Spleen (tissue), 11 donors: Measurements from ENCODE around the gene NR2C1. TPM values are rescaled to one million over a fixed set of nuclear protein-coding genes. Genes with fewer than 3 reads are reported as not detected.

Source experiments
- DNase-seq: peaks from one replicate; pipeline ENCODE4 v3.0.0-alpha.2; 2020
- H3K27ac ChIP-seq, 8 donors: fragments of 200-600 bp; sonication (generic) in 7 of 8; 1 replicate in 4 of 8; 2 replicates in 4 of 8; pipeline versions ENCODE4 v1.5.0 to v1.8.0; 2016 to 2021; ENCODE audit warnings: inconsistent platforms in 4 of 8, mild to moderate bottlenecking in 4 of 8, moderate library complexity in 1 of 8
- H3K27me3 ChIP-seq, 7 donors: fragments of 200-600 bp; sonication (generic) in 6 of 7; replicated peaks in 1 of 7; 1 replicate in 4 of 7; 2 replicates in 3 of 7; pipeline versions ENCODE4 v1.5.0 to v1.8.0; 2016 to 2021; ENCODE audit warnings: inconsistent platforms in 3 of 7, mild to moderate bottlenecking in 1 of 7
- H3K36me3 ChIP-seq, 6 donors: fragments of 200-600 bp; sonication (generic) in 5 of 6; 1 replicate in 4 of 6; 2 replicates in 2 of 6; pipeline versions ENCODE4 v1.5.0 to v1.8.0; 2016 to 2021; ENCODE audit warnings: inconsistent platforms in 2 of 6
- H3K4me1 ChIP-seq, 6 donors: fragments of 200-600 bp; sonication (generic) in 5 of 6; 1 replicate in 3 of 6; 2 replicates in 3 of 6; pipeline versions ENCODE4 v1.5.0 to v1.8.0; 2016 to 2021; ENCODE audit warnings: inconsistent platforms in 3 of 6
- H3K4me3 ChIP-seq, 8 donors: fragments of 200-600 bp; sonication (generic) in 7 of 8; 1 replicate in 4 of 8; 2 replicates in 4 of 8; pipeline versions ENCODE4 v1.5.0 to v1.8.0; 2016 to 2021; ENCODE audit warnings: inconsistent platforms in 4 of 8, mild to moderate bottlenecking in 4 of 8, moderate library complexity in 2 of 8
- H3K9me3 ChIP-seq, 8 donors: fragments of 200-600 bp; sonication (generic) in 7 of 8; 1 replicate in 4 of 8; 2 replicates in 4 of 8; pipeline versions ENCODE4 v1.5.0 to v1.8.0; 2016 to 2021; ENCODE audit warnings: inconsistent platforms in 4 of 8
- POLR2A ChIP-seq, 3 donors: fragments of 450-650 bp; IDR thresholded peaks; one replicate each; pipeline ENCODE4 v1.5.1; 2017; ENCODE audit warnings: antibody characterized with exemption in 3 of 3, mild to moderate bottlenecking in 1 of 3
- POLR2AphosphoS5 ChIP-seq, 3 donors: sonication (generic); formaldehyde crosslinking; IDR thresholded peaks; one replicate each; pipeline ENCODE4 v1.5.1; 2017; ENCODE audit warnings: antibody characterized with exemption in 3 of 3
- WGBS, 5 donors: extraction: QIAGEN DNeasy Blood & Tissue Kit in 3 of 5; methylation state at CpG; one replicate each; pipeline versions ENCODE4 v1.1.5 to v1.1.7; 2013 to 2018; 5-methylcytosine and 5-hydroxymethylcytosine counted together
- intact Hi-C: fragments of 100-400 bp; cut with DNase I; formaldehyde crosslinking; loops from one replicate; pipeline ENCODE4 v1.15.0; 2023; ENCODE audit warnings: low total_unique reads
- polyA plus RNA-seq, 3 donors: library from polyadenylated mRNA; stranded (reverse); fragments of 200-250 nt; gene quantifications; one replicate each; pipeline ENCODE4 v1.2.1, GENCODE V29; 2013
- total RNA-seq, 7 donors: library from RNA; depleted of rRNA in 3 of 7; stranded (reverse); fragments of >200 nt in 3 of 7; fragmentation: NEBNext Ultra II Directional in 4 of 7; extraction: Animal tissue kit (Norgen Biotek cat#: 25700) in 4 of 7; gene quantifications; one replicate each; pipeline versions ENCODE4 v1.1.0 to v1.2.1, GENCODE V29; 2016 to 2021
- TF ChIP-seq, protein P1 (sequence below), 11 experiments: fragments of 200-600 bp in 7 of 11; fragments of 450-650 bp in 4 of 11; sonication (generic) in 4 of 11; IDR thresholded peaks in 8 of 11; conservative IDR thresholded peaks in 3 of 11; 1 replicate in 7 of 11; 2 replicates in 4 of 11; pipeline versions ENCODE4 v1.4.0 to v1.8.0; 2016 to 2021; ENCODE audit warnings: antibody characterized with exemption in 11 of 11, inconsistent platforms in 4 of 11, mild to moderate bottlenecking in 1 of 11
- donor health status: healthy with polysubstance abuse.
- donor health status: DM: no; HTN: no; CAD: no; lungs with moderate emphysema.
- donor health status: DM: no; HTN: no; CAD: no.
- donor health status: Bipolar disorder and iron deficiency.
- donor health status: healthy.
- donor health status: DM: no; HTN: no; CAD: no.
- donor health status: DM: yes; HTN: yes; CAD: no.

The NR2C1 gene
- total and polyA plus RNA-seq, 10 donors = 30.2 to 133 (median 46.4) TPM

DNA sequence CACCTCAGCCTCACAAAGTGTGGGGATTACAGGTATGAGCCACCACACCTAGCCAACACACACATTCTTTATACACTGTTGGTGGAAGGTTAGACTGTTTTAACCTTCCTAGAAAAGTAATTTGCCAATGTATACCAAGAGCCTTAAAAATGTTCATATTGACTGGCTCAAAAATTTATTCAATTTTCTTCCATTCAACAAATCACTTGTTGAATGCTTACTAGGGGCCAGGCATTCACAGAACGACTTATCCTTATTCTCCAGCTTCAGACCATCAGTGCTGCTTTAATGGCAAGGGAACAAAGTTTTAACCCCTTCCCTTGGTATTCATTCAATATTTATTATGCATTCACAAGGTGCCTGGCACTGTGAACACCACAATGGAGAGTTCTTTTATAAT lies 3.0 kb downstream of the NR2C1 start:
- H3K9me3 ChIP-seq = no peaks in the 10 kb centered on the region
- H3K27ac ChIP-seq = no peak overlapping the region
- no peak overlapping the region for H3K4me3 ChIP-seq
- 90 to 100% (median 91%) methylated on average over 1 of the region's 1 CpG for WGBS, 5 donors
- intact Hi-C loops = no loop called here
- TF ChIP-seq POLR2AphosphoS5 (IDR thresholded peaks at IDR 0.05) (no peak), POLR2A (IDR thresholded peaks at IDR 0.05) (no peak)
- TF ChIP-seq, protein P1, sequence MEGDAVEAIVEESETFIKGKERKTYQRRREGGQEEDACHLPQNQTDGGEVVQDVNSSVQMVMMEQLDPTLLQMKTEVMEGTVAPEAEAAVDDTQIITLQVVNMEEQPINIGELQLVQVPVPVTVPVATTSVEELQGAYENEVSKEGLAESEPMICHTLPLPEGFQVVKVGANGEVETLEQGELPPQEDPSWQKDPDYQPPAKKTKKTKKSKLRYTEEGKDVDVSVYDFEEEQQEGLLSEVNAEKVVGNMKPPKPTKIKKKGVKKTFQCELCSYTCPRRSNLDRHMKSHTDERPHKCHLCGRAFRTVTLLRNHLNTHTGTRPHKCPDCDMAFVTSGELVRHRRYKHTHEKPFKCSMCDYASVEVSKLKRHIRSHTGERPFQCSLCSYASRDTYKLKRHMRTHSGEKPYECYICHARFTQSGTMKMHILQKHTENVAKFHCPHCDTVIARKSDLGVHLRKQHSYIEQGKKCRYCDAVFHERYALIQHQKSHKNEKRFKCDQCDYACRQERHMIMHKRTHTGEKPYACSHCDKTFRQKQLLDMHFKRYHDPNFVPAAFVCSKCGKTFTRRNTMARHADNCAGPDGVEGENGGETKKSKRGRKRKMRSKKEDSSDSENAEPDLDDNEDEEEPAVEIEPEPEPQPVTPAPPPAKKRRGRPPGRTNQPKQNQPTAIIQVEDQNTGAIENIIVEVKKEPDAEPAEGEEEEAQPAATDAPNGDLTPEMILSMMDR (IDR thresholded peaks at IDR 0.05 in 8 of 11, conservative IDR thresholded peaks at IDR 0.05 in 3 of 11) = no peak
- no peak for DNase-seq
- H3K36me3 ChIP-seq = peaks cover 0 to 43% (median 18%) of the 10 kb centered on the region in 6 donors
- H3K4me1 ChIP-seq = peaks cover 0 to 45% (median 24%) of the 10 kb centered on the region in 6 donors
- H3K27me3 ChIP-seq = no peaks in the 10 kb centered on the region

DNA sequence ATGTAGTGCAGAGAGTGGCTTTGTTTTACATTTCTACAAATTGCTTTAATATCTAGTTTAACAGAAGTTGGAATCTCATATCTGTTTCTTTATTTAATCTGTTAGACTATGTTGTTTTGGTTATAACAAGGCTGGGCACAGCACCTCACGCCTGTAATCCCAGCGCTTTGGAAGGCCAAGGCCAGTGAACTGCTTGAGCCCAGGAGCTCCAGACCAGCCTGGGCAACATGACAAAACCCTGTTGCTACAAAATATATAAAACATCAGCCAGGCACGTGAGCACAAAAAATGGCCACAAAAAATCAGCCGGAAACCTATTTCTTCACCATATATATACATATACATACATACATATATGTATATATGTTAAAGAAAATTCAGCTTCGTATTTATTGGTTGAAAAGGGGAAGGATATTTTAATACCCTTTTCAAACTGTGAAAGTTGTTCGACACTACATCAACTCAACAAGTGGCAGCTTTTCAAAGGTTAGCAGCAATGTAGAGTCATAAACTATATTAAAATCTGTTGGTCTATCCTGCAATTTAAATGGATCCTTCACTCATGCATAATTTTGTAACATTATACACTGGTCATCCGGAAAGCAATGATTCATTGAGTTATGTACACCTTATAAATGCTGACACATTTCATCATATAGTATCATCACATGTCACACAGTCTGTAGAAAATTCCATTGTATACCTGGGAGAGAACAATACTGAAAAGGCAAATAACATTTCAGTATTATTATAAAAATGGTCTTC lies 7.1 kb downstream of the NR2C1 start:
- DNase-seq = no peak
- H3K4me3 ChIP-seq = no peak overlapping the region
- H3K27me3 ChIP-seq = no peaks in the 10 kb centered on the region
- H3K4me1 ChIP-seq = peaks cover 0 to 22% (median 5%) of the 10 kb centered on the region in 6 donors
- intact Hi-C loops = no loop called here
- no peaks in the 10 kb centered on the region for H3K9me3 ChIP-seq
- peaks cover 0 to 84% (median 47%) of the 10 kb centered on the region in 6 donors for H3K36me3 ChIP-seq
- WGBS, 5 donors = 93 to 96% (median 94%) methylated on average over 7 of the region's 7 CpGs
- H3K27ac ChIP-seq = no peak overlapping the region
- no peak for TF ChIP-seq POLR2A (IDR thresholded peaks at IDR 0.05)
- TF ChIP-seq, protein P1 (IDR thresholded peaks at IDR 0.05 in 8 of 11, conservative IDR thresholded peaks at IDR 0.05 in 3 of 11) = no peak

DNA sequence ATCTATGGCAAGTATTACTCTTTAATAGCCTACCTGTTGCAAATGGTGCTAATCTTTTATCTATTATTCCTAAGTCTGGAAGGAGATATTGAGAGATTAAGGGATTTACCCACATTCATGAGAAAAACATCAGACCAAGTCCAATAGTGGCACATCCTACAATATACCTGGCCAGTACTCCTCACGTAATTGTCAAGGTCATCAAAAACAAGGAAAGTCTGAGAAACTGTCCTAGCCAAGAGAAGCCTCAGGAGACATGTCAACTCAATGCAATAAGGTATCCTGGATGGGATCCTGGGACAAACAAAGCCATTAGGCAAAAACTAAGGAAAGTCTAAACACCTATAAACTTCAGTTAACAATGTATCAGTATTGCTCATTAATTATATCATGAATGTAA lies 12.5 kb downstream of the NR2C1 start:
- TF ChIP-seq POLR2A (IDR thresholded peaks at IDR 0.05) (no peak), POLR2AphosphoS5 (IDR thresholded peaks at IDR 0.05) (no peak)
- TF ChIP-seq, protein P1 (IDR thresholded peaks at IDR 0.05 in 8 of 11, conservative IDR thresholded peaks at IDR 0.05 in 3 of 11) = no peak
- DNase-seq = no peak
- H3K36me3 ChIP-seq = peaks cover 0 to 100% (median 82%) of the 10 kb centered on the region in 6 donors
- H3K27me3 ChIP-seq = no peaks in the 10 kb centered on the region
- WGBS, 5 donors = 90 to 96% (median 93%) methylated on average over 1 of the region's 1 CpG
- no peak overlapping the region for H3K27ac ChIP-seq
- intact Hi-C loops = no loop called here
- H3K4me1 ChIP-seq = no peaks in the 10 kb centered on the region
- no peak overlapping the region for H3K4me3 ChIP-seq
- H3K9me3 ChIP-seq = no peaks in the 10 kb centered on the region

DNA sequence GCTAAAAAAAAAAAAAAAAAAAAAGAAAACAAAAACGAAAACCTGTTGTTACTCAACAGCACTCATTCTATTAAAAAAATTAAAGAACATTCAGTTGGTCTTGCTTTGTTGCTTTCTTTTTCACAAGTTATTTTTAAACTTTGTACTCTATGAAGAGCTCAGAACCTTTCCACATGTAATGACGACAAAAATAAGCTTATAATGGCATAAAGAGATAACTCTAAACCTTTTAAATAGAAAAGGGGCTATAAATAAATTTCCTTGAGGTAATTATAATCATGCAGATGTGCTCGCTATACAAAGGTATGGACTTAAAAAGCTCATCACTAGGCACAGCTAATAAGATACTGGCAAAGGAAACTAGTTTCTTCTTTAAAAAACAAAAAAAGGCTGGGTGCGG lies 13.4 kb downstream of the NR2C1 start:
- Histone ChIP-seq H3K27me3 (no peaks in the 10 kb centered on the region), H3K27ac (no peak overlapping the region), H3K4me1 (no peaks in the 10 kb centered on the region), H3K9me3 (no peaks in the 10 kb centered on the region), H3K36me3 (peaks cover 0 to 100% (median 83%) of the 10 kb centered on the region in 6 donors), H3K4me3 (no peak overlapping the region)
- no peak for DNase-seq
- TF ChIP-seq POLR2AphosphoS5 (IDR thresholded peaks at IDR 0.05) (no peak), POLR2A (IDR thresholded peaks at IDR 0.05) (no peak)
- TF ChIP-seq, protein P1 (IDR thresholded peaks at IDR 0.05 in 8 of 11, conservative IDR thresholded peaks at IDR 0.05 in 3 of 11) = no peak
- WGBS, 5 donors = 90 to 97% (median 90%) methylated on average over 4 of the region's 4 CpGs
- intact Hi-C loops = no loop called here
